Astrocyte of the cerebellum (primary cell): ENCODE measurements around the gene IPMK.

ENCODE experiments used
- DNase-seq: peaks from one replicate; pipeline ENCODE4 v3.0.0-alpha.2; 2011; ENCODE audit warnings: low read depth
- H3K4me3 ChIP-seq: 2 replicates; pipeline ENCODE4 v1.5.1; 2011; ENCODE audit warnings: mild to moderate bottlenecking, low read depth, low read length, moderate library complexity
- CTCF ChIP-seq: IDR thresholded peaks from 2 replicates; pipeline ENCODE4 v1.5.1; 2012; ENCODE audit warnings: low read length, low read depth, moderate library complexity, mild to moderate bottlenecking; ENCODE audit errors: missing control alignments
- in situ Hi-C: cut with HindIII; loops from 2 replicates; pipeline ENCODE4 v1.10.0; 2017; ENCODE audit warnings: low sequenced_read_pairs

IPMK gene

GRCh38 chr10:58269782-58270290 lies 2.1 kb upstream of the IPMK start:
- TF ChIP-seq CTCF: no peak
- no peak for DNase-seq
- H3K4me3 ChIP-seq: peak overlapping the region; percentile 71
- in situ Hi-C loops: no loop called here

- TF ChIP-seq CTCF: no peak
- peak within 1 kb of the TSS; percentile 71 for H3K4me3 ChIP-seq
- in situ Hi-C loops: no loop called here
- DNase-seq: peak; percentile 99
These were observed 1.5 kb upstream of the IPMK start, which contains the start of gene CISD1 for GRCh38 chr10:58268946-58269781. Gene CISD1 (plus strand): TSS chr10:58269162. CDS start chr10:58269274, 112 bp downstream.

GRCh38 chr10:58268454-58268945 lies 806 bp upstream of the IPMK start:
- TF ChIP-seq CTCF: no peak
- peak overlapping the region; percentile 71 for H3K4me3 ChIP-seq
- DNase-seq: no peak
- in situ Hi-C loops: no loop called here

GRCh38 chr10:58266826-58267712 lies 625 bp downstream of the IPMK start:
- no peak for TF ChIP-seq CTCF
- in situ Hi-C loops: no loop called here
- no peak for DNase-seq
- peak overlapping the region; percentile 71 for H3K4me3 ChIP-seq

- DNase-seq: no peak
- peak overlapping the region; percentile 71 for H3K4me3 ChIP-seq
- no peak for TF ChIP-seq CTCF
- in situ Hi-C loops: no loop called here
These were observed 1.5 kb downstream of the IPMK start for GRCh38 chr10:58266003-58266825.
